ENCODE results near the gene FAT4. TPM values are rescaled to one million over a fixed set of nuclear protein-coding genes. Genes with fewer than 3 reads are reported as not detected.

The FAT4 gene
- polyA plus RNA-seq, 1 donor, result 12.5 TPM

DNA sequence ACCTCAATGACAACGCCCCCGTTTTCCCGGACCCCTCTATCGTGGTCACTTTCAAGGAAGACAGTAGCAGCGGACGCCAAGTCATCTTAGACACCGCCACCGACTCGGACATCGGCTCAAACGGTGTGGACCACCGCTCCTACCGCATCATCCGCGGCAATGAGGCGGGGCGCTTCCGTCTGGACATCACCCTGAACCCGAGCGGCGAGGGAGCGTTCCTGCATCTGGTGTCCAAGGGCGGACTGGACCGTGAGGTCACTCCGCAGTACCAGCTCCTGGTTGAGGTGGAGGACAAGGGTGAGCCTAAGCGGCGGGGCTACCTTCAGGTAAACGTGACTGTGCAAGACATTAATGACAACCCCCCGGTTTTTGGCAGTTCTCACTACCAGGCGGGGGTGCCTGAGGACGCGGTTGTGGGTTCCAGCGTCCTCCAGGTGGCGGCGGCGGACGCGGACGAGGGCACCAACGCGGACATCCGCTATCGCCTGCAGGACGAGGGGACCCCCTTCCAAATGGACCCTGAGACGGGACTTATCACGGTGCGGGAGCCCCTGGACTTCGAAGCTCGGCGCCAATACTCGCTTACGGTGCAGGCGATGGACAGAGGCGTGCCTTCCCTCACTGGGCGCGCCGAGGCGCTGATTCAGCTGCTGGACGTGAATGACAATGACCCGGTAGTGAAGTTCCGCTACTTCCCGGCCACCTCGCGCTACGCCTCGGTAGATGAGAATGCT, 2.2 kb downstream of the FAT4 start:
- DNase-seq, result peak; percentile 48

DNA sequence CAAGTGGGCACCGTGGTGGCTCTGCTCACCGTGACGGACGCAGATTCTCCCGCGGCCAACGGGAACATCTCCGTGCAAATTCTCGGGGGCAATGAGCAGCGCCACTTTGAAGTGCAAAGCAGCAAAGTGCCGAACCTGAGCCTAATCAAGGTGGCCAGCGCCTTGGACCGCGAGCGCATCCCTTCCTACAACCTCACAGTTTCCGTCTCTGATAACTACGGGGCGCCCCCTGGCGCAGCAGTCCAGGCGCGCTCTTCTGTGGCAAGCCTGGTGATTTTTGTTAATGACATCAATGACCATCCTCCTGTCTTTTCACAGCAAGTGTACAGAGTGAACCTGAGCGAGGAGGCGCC, 2.7 kb downstream of the FAT4 start:
- DNase-seq, result peak; percentile 57

DNA sequence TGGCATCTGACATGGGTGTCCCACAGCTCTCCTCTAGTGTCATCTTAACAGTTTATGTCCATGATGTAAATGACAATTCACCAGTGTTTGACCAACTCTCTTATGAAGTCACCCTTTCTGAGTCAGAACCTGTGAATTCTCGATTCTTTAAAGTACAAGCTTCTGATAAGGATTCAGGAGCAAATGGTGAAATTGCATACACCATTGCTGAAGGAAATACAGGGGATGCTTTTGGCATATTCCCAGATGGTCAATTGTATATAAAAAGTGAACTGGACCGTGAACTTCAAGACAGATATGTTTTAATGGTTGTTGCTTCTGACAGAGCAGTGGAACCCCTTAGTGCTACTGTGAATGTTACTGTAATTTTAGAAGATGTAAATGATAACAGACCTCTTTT, 4.6 kb downstream of the FAT4 start:
- DNase-seq, result no peak

DNA sequence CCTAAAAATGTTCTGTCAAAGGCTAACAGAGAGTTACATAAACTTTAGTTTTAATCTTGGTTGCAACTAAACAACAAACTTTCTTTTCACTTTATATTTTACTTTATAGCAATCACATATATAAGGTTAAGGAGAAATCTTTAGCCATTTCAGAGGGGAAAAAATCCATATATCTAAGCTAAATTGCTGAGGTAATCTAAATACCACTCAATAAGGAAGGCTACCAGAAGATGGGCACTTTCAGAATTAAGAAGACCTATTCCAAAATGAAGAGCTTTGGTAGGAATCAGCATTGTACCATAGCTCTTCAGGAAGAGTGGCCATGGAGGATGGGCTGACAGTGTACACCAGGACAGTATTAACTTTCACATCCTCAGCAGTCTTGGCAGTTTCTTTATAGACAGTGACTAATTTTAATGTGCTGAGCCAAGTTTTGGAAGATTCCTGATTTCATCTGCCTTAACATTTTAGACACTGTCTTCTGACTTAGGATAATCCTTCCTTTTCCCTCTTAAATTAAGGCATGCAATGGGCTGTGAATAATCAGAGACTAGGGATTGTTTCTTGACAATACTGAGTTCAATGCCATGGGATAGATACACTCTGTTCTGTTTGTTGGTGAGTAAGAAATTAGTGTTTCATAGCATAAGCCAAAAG, 7.1 kb downstream of the FAT4 start:
- DNase-seq, result peak; percentile 59

DNA sequence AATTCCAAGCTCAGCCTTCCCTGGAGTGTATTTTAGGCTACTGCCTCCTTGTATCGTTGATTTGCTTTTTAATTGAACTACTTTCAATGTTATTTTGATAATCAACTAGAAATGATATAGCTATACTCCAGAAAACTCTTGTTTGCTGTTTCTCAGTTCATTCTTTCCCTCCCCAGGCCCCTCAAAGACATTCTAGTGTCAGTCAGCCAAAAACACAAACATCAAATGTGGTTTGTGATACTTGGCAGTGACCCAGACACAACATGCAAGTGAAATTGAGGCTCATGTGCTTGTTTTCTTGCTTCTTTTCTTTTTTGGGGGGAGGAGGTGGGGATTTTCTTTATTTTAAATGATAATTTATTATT, 7.6 kb downstream of the FAT4 start:
- peak; percentile 54 for DNase-seq

DNA sequence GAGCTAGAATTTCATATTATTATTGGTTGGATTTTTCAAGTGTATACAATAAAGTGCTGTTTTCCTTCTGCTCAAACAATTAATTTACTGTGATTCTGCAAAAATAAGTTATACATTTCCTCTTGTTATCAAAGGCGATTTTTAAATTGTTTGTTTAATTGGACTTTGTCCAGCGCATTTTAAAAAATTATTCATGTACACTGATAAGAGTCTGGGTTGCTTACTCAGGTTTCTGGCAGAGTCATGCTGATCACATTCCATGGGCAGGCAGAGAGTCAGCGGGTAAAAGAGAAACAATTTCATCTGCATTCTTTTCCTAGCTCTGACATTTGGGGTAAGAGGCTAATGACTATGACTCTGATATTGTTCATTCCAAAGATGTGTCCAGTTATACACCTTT, 8.9 kb downstream of the FAT4 start:
- no peak for DNase-seq

DNA sequence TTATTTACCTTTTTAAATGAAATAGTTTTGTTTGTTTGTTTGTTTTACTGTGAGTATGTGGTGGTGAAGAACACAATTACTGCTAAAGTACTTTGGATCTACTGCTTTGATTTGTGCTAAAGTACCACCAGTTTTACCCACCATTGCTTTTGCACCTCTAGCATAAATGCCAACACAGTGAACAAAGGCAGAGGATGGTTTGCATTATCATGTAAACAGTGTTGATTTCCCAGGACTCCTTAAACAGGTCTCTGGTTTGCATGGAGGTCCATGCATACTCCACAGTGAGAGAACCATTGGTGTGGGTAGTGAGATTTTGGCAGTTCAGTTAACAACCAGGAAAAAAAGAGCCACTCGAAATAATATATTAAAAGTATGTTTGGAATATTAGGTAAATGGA, 11.0 kb downstream of the FAT4 start:
- DNase-seq, result no peak

DNA sequence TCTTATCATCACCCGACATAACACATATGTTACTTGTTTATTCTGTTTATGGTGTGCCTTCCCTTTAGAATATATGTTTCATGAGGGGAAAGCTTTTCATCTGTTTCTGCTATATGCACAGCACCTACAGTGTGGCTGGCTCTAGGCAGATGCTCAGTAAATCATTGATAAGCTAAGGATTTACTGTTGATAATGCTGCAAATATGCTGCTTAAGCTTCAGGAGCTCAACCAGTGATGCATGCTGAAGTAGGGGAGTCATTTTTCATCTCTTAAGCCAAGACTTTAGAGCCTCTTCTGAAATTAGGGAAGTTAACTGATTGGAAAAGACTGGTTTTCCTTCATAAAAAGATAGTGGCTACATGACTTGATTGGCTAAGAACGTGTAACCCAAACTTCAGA, 16.4 kb downstream of the FAT4 start:
- DNase-seq, result no peak

DNA sequence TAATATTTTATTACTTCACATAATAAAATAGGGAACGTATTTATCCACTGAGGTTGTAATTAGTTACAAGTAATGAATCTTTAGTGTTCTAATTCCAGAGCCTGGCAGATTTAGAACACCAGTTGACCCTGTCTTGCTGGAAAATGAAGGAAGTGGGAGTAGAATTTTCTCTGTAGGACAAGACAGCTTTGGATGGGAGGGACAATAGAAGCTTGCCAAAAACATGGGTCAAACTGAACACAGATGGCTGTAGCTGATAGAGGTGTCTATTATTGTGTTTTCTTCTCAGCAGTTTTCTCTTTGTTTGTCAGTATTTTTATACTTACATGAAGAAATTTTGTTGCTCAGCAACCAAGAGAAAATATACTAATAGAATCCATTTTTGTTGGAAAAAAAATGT, 20.2 kb downstream of the FAT4 start:
- no peak for DNase-seq

DNA sequence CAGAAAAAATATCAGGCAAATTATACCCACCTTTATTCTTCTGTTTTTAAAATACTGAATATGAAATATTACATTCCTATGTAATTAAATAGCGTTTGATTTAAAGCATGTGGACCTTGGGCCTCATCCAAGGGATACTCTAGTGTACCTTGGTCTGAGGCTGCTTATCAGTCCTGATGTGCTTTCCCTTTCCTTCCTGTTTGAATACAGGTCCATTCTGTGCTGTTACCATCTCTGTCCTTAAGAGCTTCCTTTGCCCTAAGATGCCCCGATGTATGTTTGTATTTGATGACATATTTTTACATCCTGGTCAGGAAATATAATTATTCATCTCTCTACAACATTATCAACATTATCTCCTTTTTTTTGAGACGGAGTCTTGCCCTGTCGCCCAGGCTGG, 24.1 kb downstream of the FAT4 start:
- no peak for DNase-seq

DNA sequence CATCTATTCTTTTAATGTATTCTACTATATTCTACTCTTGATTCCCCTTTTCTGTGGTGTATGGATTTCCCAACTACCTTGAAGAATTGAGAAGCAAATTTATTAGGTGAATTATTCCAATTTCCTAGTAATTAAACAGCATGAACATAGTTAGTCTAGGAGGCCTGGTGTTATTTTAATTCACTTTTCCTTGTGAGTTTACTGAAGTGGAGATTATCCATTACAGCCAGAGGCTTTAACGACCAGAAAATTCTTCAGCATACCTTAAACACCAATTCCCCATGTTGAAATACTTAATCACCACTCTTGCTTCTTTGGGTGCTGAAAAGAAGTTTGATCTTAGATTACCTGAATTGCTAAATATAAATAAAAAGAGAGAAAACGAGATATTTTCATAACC, 29.4 kb downstream of the FAT4 start:
- DNase-seq, result no peak

DNA sequence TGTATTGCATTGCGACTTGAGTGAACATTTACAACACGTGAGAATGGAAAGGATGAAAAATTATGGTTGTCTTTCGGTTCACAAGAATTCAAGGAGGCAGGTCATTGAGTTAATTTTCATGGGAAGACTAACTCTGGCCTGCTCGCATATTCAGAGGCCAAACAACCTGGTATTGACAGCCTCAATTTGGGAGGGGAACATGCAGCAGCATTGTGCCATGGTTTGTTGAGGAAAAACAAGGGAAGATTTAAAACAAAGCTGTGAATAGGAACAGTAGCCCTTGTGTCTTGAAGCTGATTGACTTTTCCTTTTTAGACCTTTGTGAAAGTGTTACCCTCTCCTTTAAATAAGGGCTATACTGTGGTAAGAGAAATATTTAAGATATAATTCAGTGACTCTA, 31.9 kb downstream of the FAT4 start:
- DNase-seq, result no peak

DNA sequence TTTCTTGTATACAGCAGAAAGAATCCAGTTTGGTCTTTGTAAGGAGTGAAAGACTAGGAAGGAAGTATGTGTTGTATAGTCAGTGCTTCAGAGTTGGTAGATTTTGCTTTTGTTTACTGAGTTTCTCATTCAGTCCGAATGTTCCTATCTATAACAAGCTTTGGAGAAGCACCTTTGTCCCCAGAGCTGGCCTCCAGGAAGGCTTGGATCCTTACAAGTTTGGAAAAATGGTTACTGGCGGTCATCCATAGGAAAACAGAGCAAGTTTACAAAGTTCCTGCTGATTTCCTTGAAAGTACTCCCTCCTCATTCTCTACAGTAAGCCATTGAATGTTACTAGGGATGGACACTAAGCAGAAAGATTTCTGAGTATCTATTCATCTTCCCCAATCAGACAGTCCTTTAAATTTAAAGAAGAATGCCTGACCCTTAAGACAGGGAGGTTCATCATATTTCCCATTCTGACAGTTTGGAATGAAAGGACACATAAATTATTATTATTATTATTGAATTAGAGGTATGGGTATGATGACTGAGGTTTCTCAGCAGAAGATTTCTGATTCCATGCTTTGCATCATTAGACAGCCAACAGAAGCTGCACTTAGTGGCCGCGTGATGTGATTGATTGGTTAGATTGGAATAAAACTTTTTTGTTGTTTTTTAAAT, 35.8 kb downstream of the FAT4 start:
- DNase-seq, result no peak

DNA sequence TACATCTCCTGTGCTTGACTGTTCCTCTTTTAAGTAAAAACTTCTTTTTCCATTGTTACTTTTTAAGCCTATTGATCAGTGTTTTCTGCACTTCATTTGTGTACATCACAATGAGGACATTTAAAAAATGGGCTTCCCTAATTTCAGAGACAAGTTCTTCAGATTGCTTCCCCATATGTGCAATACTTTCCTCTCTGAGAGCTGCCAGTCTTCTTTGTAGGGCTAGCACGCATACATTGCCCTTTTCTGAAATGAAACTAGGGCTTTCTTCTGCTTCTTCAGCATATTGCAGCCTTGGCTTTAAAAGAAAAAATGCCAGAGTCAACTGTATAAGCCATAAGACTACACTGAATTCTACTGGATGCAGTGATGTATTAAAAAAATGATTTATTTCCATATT, 37.8 kb downstream of the FAT4 start:
- DNase-seq, result no peak

DNA sequence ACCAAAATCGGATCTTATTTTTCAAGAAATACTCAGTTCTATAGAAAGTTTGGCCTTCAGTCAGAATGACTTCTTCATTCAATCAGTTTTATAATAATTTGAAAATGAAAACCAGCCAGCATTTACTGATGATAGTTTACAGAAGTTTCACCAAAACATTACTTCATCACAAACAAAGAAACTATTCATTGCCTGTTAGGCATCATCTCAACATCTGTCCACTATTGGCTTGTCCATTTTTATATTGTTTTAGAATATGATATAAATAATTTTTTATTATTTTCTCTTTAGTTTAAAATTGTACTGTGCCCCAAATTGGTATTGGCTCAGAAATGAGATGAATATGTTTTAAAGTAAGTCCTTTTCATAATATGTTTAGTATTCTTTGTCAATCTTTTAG, 38.4 kb downstream of the FAT4 start:
- DNase-seq, result no peak

DNA sequence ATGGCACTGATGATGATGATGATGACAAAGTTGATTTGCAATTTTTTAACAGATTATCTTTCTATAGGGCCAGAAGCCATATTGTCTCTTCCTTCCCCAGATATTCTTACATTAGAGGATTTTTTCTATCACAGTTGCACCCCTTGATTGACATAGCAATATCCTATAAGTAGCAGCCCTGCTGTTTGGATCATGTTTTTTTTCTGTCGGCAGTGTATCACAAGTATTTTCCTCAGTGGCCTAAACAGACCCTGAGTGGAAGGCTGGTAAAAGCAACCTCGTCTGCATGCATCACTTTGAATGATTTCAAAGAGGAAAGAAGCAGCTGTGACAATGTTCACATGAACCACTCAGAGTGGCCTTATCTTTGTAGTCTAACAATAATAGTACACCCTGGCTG, 41.0 kb downstream of the FAT4 start:
- no peak for DNase-seq

DNA sequence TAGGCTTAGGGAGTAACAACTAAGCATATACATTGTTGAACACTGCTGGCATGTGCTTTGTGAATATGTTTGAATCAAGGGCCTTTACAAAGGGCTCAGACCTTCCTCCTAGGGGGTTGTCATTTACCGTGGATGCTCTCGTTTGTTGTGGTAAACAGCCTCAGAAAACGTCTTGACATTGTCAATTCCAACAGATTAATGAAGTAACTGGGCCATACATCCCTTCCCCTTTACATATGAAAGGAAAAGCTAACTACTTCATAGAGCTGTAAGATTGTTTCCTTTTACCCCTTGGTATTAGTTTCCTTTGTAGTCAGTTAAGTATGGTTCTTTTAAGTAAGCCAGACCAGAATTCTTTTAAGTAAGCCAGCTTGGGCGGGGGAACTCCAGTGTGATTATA, 42.9 kb downstream of the FAT4 start:
- DNase-seq, result no peak

DNA sequence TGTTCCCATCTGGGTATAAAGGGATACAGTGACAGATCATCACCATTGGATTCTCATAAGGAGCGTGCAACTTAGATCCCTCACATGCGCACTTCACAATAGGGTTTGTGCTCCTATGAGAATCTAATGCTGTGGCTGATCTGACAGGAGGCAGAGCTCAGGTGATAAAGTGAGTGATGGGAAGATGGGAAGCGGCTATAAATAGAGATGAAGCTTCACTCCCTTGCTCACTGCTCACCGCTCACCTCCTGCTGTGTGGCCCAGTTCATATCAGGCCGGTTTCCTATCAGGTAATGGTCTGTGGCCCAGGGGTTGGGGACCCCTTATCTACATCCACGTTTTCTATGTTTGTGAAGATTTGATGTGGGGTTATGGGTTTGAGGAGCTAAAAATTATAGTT, 43.7 kb downstream of the FAT4 start:
- DNase-seq, result no peak

DNA sequence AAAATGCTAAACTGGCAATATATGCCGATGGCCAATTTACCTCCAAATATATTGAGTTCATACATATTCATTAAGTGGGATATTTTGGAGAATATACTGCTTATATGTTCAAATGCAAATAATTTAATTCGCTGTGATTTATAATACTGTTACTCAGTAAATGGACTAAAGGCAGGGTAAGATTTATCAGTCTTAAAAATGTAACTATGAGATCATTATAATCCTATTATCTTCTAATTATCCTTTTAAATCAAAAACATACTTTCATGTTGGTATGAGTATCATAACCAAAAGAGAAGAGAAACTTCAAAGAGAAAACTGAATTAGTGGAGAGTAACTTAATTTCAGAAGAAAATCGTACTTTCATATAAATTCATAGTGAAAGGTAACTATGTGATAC, 44.6 kb downstream of the FAT4 start:
- DNase-seq, result no peak

DNA sequence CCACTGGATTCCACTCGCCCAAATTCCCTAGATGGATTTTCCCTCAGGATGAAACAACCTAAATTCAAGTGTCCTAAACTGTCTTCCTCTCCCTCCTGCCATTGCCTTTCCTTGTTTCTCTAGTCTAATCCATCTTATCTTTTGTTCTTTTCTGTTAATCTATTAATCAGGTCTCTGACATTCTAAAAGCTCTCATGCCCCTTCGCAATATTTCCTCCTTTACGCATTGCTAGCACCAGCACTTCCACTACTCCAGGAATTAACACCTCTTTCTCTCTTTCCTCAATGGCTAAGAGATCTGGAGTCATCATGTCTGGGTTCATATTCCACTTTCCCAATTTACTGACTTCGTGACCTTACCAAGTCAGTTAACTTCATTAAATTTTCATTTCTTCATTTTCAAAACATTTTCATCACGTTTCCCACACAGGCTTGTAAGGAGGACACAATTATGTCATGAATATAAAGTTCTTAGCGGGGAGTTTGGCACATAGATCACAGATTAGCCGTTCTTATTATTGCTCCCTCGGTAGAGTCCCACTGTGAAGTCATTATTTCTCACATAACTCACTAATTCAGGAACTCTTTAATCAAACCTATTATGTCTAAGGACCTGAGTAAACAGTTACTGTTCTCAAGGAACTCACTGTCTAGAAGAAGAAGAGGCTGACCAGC, 45.3 kb downstream of the FAT4 start:
- no peak for DNase-seq

DNA sequence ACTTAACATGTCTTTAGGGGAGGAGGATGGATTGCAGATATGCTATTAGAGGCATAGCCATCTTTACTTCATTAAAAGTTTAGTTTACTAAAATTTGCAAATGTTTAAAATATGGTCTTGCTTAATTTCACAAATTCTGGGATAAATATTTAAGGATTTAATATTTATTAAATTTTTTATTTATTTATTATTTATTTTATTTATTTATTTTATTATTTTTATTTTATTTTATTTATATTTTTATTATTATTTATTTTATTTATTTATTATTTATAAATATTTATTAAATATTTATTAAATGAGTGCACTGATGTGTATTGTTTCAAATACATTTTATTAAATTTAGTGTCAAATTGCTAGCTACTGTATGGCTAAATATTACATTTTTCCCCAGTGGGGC, 46.0 kb downstream of the FAT4 start:
- DNase-seq, result no peak
